SU-DHL-6 (cell line): ENCODE results near the gene B4GALNT3.

Experiments used
- EZH2phosphoT487 ChIP-seq: fragments of 200-600 bp; sonication (generic), shearing (Covaris generic); conservative IDR thresholded peaks from 2 replicates; pipeline ENCODE4 v1.6.1; 2018; ENCODE audit warnings: mild to moderate bottlenecking, antibody characterized with exemption, low read length, moderate library complexity, mixed read lengths
- TF ChIP-seq, protein P1 (sequence below): fragments of 200-600 bp; sonication (generic); IDR thresholded peaks from one replicate; pipeline ENCODE4 v1.5.1; 2017; ENCODE audit warnings: antibody characterized with exemption, mild to moderate bottlenecking, low read length, moderate library complexity; ENCODE audit not compliant: insufficient read depth, poor library complexity, severe bottlenecking

GRCh38 chr12:561908-562593 lies 102.3 kb downstream of the B4GALNT3 start:
- TF ChIP-seq, protein P1, sequence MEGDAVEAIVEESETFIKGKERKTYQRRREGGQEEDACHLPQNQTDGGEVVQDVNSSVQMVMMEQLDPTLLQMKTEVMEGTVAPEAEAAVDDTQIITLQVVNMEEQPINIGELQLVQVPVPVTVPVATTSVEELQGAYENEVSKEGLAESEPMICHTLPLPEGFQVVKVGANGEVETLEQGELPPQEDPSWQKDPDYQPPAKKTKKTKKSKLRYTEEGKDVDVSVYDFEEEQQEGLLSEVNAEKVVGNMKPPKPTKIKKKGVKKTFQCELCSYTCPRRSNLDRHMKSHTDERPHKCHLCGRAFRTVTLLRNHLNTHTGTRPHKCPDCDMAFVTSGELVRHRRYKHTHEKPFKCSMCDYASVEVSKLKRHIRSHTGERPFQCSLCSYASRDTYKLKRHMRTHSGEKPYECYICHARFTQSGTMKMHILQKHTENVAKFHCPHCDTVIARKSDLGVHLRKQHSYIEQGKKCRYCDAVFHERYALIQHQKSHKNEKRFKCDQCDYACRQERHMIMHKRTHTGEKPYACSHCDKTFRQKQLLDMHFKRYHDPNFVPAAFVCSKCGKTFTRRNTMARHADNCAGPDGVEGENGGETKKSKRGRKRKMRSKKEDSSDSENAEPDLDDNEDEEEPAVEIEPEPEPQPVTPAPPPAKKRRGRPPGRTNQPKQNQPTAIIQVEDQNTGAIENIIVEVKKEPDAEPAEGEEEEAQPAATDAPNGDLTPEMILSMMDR = no peak
- no peak for TF ChIP-seq EZH2phosphoT487
